Activated T-cell treated with anti-CD3 and anti-CD28 coated beads for 48 hours (primary cell): ENCODE measurements around the gene CHRNA1.

ENCODE experiments used
- DNase-seq: peaks from one replicate; pipeline ENCODE4 v3.0.0-alpha.2; 2020; ENCODE audit warnings: low read depth

CHRNA1 gene

DNA sequence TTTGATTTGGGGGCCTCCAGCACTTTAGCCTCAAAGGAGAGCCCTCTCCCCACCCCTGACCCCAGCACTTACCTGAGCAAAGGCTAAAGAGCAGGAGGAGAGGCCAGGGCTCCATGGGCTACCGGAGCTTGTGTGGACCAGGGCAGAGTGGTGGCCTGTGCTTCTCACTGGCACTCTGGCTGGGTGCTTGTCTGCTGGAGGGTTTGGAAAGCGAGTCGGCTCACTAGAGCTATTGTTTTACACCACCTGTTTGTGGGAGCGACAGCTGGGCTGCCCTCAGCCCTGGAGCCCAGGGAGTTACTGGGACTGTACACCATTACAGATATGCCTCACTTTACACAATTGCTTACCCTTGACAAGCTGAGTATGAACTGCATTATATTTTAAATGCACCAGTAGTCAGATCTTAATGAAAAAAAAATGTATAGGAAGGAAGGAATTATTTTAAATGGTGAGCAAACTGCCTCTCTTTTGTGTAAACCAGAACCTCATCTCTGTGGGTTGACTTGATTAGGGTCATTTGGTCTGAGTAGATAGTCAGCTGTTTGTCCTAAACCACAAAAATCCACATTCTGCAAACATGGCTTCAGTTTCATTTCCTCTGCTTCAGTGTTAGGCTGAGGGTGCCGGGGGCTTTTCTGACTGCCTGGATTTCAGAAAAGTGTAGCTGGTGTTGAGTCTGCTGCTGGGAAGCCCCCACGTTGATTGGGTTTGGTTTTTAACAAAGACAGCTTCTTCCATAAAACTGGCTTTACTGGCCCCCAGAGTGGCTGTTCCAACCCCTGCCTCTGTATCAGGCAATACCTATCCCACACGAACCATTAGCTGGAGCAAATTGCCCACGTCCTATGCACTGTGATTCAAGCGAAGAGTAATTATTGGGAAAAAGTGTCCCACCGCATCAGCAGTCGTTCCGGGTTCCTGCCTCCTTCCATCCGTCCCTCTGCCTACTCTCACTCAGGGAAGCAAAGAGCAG lies at the start of gene CHRNA1:
Gene CHRNA1, minus strand, starts transcription at position 193 of the 976 bp plus-strand sequence. Its CDS starts 78 bp downstream, at position 115.
- no peak for DNase-seq

GRCh38 chr2:174812037-174812436 lies 47.8 kb upstream of the CHRNA1 start:
- no peak for DNase-seq

DNA sequence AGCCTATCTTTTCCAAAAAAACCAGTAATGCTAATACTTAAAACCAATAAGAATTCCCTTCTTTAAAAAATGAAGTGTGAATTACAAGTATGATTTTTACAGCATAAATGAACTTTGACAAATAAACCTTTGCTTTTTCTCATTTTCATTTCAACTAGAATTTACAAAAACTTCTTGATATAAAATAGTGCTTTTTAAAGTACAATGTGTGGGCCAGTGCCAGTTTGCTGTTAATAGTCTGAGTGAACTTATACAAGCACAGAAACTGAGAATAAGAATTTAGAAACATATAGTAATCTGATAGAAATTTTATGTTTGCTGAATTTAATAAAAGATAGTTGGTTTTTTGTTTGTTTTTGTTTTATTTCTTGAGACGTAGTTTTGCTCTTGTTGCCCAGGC lies 43.7 kb upstream of the CHRNA1 start:
- no peak for DNase-seq

DNA sequence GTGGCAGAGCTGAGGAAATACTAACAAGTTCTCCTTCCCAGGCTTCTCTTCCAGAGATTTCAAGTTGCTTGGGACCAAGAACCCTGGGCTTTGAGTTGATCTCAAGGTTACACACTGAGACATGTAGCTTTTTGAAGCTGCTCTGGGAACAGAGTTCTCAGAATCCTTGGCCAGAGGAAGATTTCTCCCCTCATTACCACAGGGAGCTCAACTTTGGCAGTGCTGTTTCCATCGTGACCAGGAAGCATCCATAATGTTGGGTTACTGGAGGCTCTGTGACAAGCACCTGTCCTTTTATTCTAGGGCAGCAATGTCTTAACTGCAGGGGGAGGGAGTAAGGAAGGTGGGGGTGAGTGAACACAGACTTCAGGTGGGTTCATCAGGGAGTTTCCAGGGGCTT lies 41.5 kb upstream of the CHRNA1 start:
- DNase-seq, result no peak

DNA sequence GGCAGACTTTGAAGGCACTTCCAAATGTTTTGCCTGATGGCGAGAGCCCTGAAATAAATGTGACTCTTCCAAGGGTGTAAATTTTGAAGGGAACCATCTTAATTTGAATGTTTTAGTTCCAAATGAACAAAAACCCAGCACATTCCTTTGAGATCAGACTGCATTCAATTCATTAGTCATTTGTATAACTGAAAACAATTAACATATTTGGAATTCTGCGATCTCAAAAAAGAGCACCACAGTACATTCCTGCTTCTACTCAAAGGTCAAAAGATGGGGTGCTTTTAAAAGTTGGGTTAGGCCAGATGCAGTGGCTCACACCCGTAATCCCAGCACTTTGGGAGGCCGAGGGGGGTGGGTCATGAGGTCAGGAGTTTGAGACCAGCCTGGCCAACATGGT lies 38.2 kb upstream of the CHRNA1 start:
- DNase-seq, result no peak

DNA sequence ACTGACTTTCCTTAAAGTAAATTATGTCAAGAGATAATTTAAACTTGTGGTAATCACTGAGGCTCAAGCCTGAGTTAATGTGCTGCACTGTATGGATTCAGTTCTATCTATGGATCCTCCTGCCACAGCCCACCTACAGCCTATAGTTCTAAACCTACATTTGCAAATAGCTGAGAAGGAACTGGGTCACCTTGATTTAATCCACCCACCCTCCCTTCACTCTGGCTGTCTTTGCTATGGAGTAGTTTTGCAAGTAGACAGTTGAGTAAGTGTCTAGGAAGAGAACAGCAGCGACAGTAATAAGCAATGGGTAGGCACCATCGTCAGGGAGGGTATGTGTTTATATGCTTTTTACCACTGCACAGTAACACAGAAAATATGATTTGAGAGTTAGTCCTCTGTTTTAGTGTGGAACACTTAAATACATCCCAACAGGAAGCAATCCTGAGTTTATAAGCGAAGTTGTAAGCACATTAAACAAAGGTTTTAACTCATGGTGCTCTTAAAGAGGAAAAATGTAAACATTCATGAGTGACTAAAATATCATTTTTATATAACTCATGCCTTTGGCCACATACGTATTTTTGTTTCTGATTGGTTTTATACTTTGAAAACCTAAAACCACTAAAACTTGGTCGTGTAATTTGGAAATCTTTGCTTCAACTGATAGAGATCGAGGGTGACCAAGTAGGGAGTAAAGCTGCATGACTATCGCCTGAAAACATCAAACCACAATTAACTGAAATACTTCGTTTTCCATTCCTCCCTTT lies 36.3 kb upstream of the CHRNA1 start:
- DNase-seq, result no peak

DNA sequence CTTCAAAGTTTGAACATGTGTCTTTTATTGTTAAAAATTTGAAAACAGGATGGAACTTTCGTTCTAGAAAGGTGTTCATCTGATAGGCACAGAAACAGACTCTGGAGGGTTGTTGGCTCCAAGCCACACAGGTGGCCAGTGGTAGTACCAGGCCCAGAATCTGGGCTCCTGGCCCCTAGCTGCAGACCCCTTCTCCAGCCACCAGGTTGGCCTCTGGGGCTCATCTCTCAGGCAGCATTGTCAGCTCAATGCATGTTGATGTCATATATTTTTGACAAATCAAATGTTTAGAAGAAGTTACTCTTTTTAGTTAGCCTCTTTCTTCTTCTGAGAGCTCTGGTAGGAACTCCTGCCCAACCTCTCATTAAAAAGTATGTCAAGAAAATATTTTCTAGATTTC lies 34.5 kb upstream of the CHRNA1 start:
- DNase-seq, result no peak

DNA sequence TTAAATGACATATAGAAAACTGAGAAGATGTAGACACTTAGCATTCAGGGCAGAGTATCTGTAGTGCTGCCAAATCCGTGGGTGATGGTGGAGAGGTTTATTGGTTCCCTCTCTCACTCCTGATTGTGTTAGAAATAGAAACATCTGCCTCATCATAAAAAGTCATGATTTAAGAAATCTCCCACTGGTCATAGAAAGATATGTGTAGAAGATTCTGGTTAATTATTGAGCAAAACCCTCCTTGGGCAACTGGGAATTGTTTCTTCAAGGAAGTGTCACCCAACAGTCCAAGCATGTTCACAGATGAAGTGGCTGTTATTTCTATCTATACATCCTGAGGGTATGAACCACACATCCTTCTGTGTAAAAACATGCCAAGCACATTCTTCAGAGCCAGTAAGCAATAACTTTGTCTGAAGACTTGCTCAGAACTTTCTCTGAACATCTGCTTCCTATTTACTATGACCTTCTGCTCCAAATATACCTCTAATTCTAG lies 33.6 kb upstream of the CHRNA1 start:
- no peak for DNase-seq

DNA sequence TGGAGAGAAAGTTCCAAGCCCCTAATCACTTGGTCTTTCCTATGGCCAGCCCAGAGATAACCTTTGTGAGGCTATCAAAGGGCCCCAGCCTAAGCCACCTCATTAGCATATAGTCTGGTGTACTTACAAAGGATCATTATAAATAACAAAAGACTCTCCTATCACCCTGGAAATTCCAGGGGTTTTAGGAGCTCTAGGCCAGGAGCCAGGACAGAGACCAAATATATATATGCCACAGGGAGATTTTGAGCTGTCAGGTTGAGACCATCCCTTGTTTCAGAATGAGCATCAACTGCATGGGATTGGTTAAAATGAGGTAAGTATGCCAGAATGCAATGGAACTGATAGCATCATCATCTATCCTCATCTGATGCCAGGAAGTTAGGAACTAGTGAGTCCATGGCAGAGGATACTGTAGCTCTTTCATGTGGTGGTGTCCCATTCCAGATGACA lies 32.1 kb upstream of the CHRNA1 start:
- DNase-seq, result no peak

DNA sequence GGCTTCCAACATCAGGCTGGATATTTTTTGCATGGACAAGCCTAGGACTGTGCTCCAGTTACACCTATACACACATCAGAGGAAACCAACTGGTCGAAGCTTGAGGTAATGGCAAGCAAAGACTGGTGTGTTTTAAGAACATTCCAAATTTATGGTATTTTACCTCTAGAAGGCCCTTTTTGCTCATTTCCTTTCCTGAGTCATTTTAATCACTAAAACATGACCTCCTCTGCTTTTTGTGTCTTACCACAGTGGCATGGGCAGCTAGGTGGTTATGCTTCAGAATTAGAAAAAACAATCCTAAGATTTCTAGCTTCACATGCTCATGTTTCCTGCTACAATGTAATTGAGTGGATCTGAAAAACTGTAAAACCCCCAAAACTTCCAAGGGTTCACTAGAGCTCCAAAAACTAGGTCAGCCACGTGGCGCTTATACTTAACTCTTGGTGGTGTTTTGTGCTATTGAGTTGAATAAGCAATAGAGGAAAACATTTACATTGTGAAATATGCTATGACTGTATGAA lies 30.6 kb upstream of the CHRNA1 start:
- DNase-seq, result no peak

GRCh38 chr2:174792309-174793025 lies 28.2 kb upstream of the CHRNA1 start:
- no peak for DNase-seq

GRCh38 chr2:174791746-174792280 lies 27.5 kb upstream of the CHRNA1 start:
- DNase-seq, result no peak

- DNase-seq, result no peak
These were observed 26.7 kb upstream of the CHRNA1 start for GRCh38 chr2:174791020-174791419.

- DNase-seq, result no peak
These were observed 24.7 kb upstream of the CHRNA1 start for GRCh38 chr2:174789001-174789400.

DNA sequence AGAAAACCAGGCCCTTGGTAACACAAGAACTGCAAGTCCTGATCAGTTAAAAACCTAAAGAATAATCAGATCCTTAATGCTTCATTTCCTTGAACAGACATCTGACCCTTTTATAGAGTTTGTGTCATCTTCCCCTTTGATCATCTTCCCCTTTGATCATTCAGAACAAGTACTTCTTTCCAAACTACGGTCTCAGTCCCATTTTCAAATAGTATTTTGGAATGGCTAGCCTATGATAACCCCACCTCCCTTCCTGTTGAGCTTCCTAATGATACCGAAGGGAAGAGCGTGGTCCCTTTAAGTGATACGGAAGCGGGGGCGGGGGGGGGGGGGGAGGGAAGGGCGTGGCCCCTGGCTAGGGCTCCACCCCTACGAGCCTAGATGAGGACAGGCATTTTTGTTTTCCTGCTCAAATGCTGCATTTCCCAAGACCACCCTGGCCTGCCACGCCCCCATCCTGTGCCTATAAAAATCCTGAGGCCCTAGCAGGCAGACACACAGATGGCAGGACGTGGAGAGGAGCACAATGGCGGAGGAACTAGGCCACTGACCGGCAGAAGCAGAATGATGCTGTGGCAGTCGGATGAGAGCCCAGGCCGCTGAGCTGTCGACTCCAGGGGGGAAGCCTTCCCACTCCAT lies 24.1 kb upstream of the CHRNA1 start:
- no peak for DNase-seq

GRCh38 chr2:174787487-174788205 lies 23.4 kb upstream of the CHRNA1 start:
- no peak for DNase-seq

GRCh38 chr2:174786066-174786725 lies 21.9 kb upstream of the CHRNA1 start:
- DNase-seq, result no peak

DNA sequence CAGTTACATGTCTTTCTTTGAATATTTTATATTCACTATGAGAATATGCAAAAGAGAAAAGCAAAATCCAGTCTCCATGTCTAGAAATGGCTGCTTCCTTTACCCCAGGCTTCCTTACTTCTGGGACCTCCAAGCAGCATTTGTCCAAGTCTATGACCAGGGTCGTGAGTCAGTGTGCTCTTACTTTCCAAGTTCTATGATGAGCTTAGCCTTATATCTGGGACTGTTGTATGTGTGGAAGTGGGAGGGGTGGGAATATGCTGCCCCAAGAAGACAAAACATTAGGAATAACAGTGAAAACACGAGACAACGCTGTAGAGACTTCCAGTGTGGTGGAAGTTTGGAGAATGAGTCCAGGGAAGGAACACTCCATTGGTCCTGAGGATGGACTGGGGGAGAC lies 21.2 kb upstream of the CHRNA1 start:
- DNase-seq, result no peak

GRCh38 chr2:174784909-174785308 lies 20.6 kb upstream of the CHRNA1 start:
- no peak for DNase-seq

GRCh38 chr2:174784316-174784715 lies 20.0 kb upstream of the CHRNA1 start:
- no peak for DNase-seq
